K562 (cell line): ENCODE results near the gene OR5B2. TPM values are rescaled to one million over a fixed set of nuclear protein-coding genes. Genes with fewer than 3 reads are reported as not detected.

Experiments used
- ATAC-seq: fragments of 200-7000 bp; cut with Tn5 transposase; 3 replicates; pipeline ENCODE4 v1.9.1; 2020; ENCODE audit warnings: moderate library complexity
- BruUV-seq: library from RNA; stranded (reverse); fragments of 400-500 nt; replicated peaks from 2 replicates; lab custom pipeline; 2021; lab: Mats Ljungman, UMichigan
- CTCF ChIA-PET: fragments of 300-600 bp; formaldehyde crosslinking; extraction: SDS; loops from one replicate; lab custom pipeline; 2021; ENCODE audit warnings: low intra/inter-chr PET ratio; lab: Yijun Ruan, JAX
- POLR2A ChIA-PET: fragments of 300-600, 350-650 bp; sonication (Branson Sonifier 250); formaldehyde crosslinking; extraction: SDS; loops from one replicate; lab custom pipeline; 2021; ENCODE audit warnings: antibody characterized with exemption, inconsistent platforms; lab: Yijun Ruan, JAX
- DNase-seq, 4 experiments: peaks; one replicate each; pipeline versions ENCODE4 v3.0.0 to v3.0.0-alpha.2; 2011 to 2018; ENCODE audit warnings: low spot score in 3 of 4, mixed read lengths in 3 of 4; ENCODE audit errors: extremely low read depth in 1 of 4
- FAIRE-seq: peaks from 2 replicates; lab custom pipeline; 2011; peaks lifted over from hg19 to GRCh38; lab: Jason Lieb, UNC
- H2AFZ ChIP-seq: 2 replicates; pipeline ENCODE4 v1.6.0; 2011; ENCODE audit warnings: low read depth, low read length, control low read depth, inconsistent platforms
- H3K27ac ChIP-seq: fragments of 200-600 bp; 3 replicates; pipeline ENCODE4 v1.8.0; 2011; ENCODE audit warnings: low read depth, mild to moderate bottlenecking, control low read depth, inconsistent platforms, low read length, moderate library complexity, mixed read lengths; ENCODE audit errors: extremely low read depth
- H3K27me3 ChIP-seq, 2 experiments: fragments of 300-600 bp in 1 of 2; 2 replicates in 1 of 2; 3 replicates in 1 of 2; pipeline versions ENCODE4 v1.6.0 to v1.8.0; 2011; ENCODE audit warnings: inconsistent platforms in 2 of 2, low read length in 2 of 2, mild to moderate bottlenecking in 1 of 2, mixed read lengths in 1 of 2, moderate library complexity in 1 of 2; ENCODE audit not compliant: control insufficient read depth in 2 of 2, insufficient read depth in 2 of 2
- H3K36me3 ChIP-seq: fragments of 300-600 bp; 3 replicates; pipeline ENCODE4 v1.8.0; 2011; ENCODE audit warnings: mild to moderate bottlenecking, low read length, inconsistent platforms; ENCODE audit not compliant: control insufficient read depth, insufficient read depth
- H3K4me1 ChIP-seq, 2 experiments: fragments of 200-600 bp in 1 of 2; replicated peaks in 1 of 2; 2 replicates in 1 of 2; 3 replicates in 1 of 2; pipeline versions ENCODE4 v1.5.1 to v1.8.0; 2011; ENCODE audit warnings: inconsistent platforms in 2 of 2, low read length in 2 of 2, mild to moderate bottlenecking in 1 of 2, mixed read lengths in 1 of 2, moderate library complexity in 1 of 2; ENCODE audit not compliant: control insufficient read depth in 2 of 2, insufficient read depth in 2 of 2
- H3K4me2 ChIP-seq: 2 replicates; pipeline ENCODE4 v1.6.1; 2011; ENCODE audit warnings: low read length, control low read depth, inconsistent platforms, mixed read lengths; ENCODE audit not compliant: insufficient read depth
- H3K4me3 ChIP-seq: fragments of 200-600 bp; sonication (generic), shearing (Covaris generic); 2 replicates; pipeline ENCODE4 v1.5.1; 2016; ENCODE audit warnings: control low read depth, inconsistent platforms
- H3K79me2 ChIP-seq: fragments of 200-600 bp; 3 replicates; pipeline ENCODE4 v1.8.0; 2011; ENCODE audit warnings: low read length, inconsistent platforms; ENCODE audit not compliant: control insufficient read depth, insufficient read depth
- H3K9ac ChIP-seq, 2 experiments: 2 replicates each; pipeline versions ENCODE4 v1.6.0 to v1.6.1; 2011; ENCODE audit warnings: low read depth in 2 of 2, low read length in 2 of 2, control low read depth in 1 of 2, inconsistent platforms in 1 of 2, mild to moderate bottlenecking in 1 of 2, mixed read lengths in 1 of 2; ENCODE audit not compliant: insufficient read depth in 1 of 2
- H3K9me1 ChIP-seq: one replicate; pipeline ENCODE4 v1.6.0; 2011; ENCODE audit warnings: inconsistent platforms, mild to moderate bottlenecking, low read length, moderate library complexity; ENCODE audit not compliant: control insufficient read depth, insufficient read depth
- H3K9me3 ChIP-seq: replicated peaks from 2 replicates; pipeline ENCODE4 v1.5.1; 2011; ENCODE audit warnings: low read depth, low read length, inconsistent platforms; ENCODE audit not compliant: control insufficient read depth, insufficient read depth
- H4K20me1 ChIP-seq: replicated peaks from 2 replicates; pipeline ENCODE4 v1.6.1; 2011; ENCODE audit warnings: low read length, inconsistent platforms, mixed read lengths; ENCODE audit not compliant: control insufficient read depth, insufficient read depth
- GTF2A2 ChIP-seq: IDR thresholded peaks from 2 replicates; pipeline ENCODE4 v1.6.1; 2016; ENCODE audit warnings: mild to moderate bottlenecking, missing genetic modification characterization, missing compliant biosample characterization
- ILF3 ChIP-seq: fragments of 450-650 bp; IDR thresholded peaks from 2 replicates; pipeline ENCODE4 v1.6.1; 2018; ENCODE audit warnings: antibody characterized with exemption, mild to moderate bottlenecking, moderate library complexity, borderline replicate concordance
- KDM5B ChIP-seq: fragments of 200-600 bp; sonication (generic); IDR thresholded peaks from 2 replicates; pipeline ENCODE4 v1.6.1; 2012; ENCODE audit warnings: low read depth, mild to moderate bottlenecking, moderate library complexity, low read length, control low read depth, inconsistent platforms; ENCODE audit not compliant: insufficient replicate concordance
- TOE1 ChIP-seq, 2 experiments: fragments of 450-650 bp in 1 of 2; sonication (generic) in 1 of 2; formaldehyde crosslinking in 1 of 2; IDR thresholded peaks; 2 replicates each; pipeline versions ENCODE4 v1.7.1 to v1.8.0; 2016 to 2022; ENCODE audit warnings: borderline replicate concordance in 2 of 2, mild to moderate bottlenecking in 2 of 2, antibody characterized with exemption in 1 of 2, inconsistent platforms in 1 of 2, low read depth in 1 of 2, missing genetic modification reagents in 1 of 2, moderate library complexity in 1 of 2
- WGBS: fragments of 100-300 bp; shearing (Covaris generic); methylation state at CpG from one replicate; pipeline ENCODE4 v1.1.6; 2016; ENCODE audit warnings: low coverage, mixed read lengths; ENCODE audit not compliant: insufficient coverage; ENCODE audit errors: missing lambda C conversion rate; 5-methylcytosine and 5-hydroxymethylcytosine counted together
- in situ Hi-C: fragments of 300-500 bp; cut with MboI; formaldehyde crosslinking; loops from 4 replicates; pipeline ENCODE4 v1.15.0; 2018; ENCODE audit warnings: inconsistent platforms, mixed read lengths
- intact Hi-C: fragments of 100-400 bp; cut with micrococcal nuclease; formaldehyde crosslinking; loops from 2 replicates; pipeline ENCODE4 v1.14.2; 2022
- polyA plus RNA-seq, 8 experiments: library from polyadenylated mRNA; depleted of rRNA in 4 of 8; stranded (reverse) in 5 of 8; unstranded in 3 of 8; fragments of >200 nt; fragmentation: Nextera tagmentation in 2 of 8; fragmentation: Illumina TruSeq in 1 of 8; extraction: Ambion mirVana in 2 of 8; extraction: Trizol in 1 of 8; gene quantifications; 2 replicates each; pipeline versions ENCODE4 v1.2.1 to v1.2.3, GENCODE V29; 2011 to 2014; ENCODE audit warnings: inconsistent platforms in 1 of 8, missing spikeins in 1 of 8
- total RNA-seq, 7 experiments: library from RNA; depleted of rRNA in 6 of 7; stranded (reverse); fragments of >200 nt in 6 of 7; fragmentation: Illumina TruSeq in 2 of 7; extraction: Trizol in 2 of 7; gene quantifications; 2 replicates each; pipeline versions ENCODE4 v1.2.1 to v1.2.3, GENCODE V29; 2011 to 2021; ENCODE audit warnings: low replicate concordance in 1 of 7

Gene OR5B2
- total and polyA plus RNA-seq, 9 of the 15 experiments (the other 6 are each of a cell fraction or from before 2014, with no cell fraction given), result not detected

GRCh38 chr11:58444300-58444699 is 16.4 kb upstream of the OR5B2 start (continued):
- no peak for TF ChIP-seq ILF3

DNA sequence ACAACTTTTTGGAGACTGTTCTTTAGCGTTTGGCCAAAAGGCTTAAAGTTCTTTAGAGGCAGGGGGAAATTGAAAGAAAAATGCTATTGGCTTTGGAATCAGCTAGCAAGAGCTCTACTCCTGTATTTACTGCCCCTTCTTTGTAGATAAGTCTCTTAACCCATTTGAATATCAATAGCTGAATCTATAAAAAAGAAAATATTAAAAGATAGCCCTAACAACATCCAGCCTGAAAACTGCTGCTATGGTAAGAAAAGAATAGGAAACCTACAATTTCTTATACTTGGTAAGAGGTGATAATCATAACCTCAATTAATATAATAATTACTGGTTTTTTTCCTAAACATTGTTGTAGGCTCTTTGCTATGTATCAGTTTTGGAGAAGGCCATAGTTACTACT is 14.2 kb upstream of the OR5B2 start, which contains the start of gene OR5B12:
OR5B12 (minus strand) TSS at position 101 of the 400 bp plus-strand sequence. CDS start 2,085 bp downstream, outside the sequence.
- Histone ChIP-seq H3K9ac (no peak within 1 kb of the TSS), H3K36me3 (no peaks in the 10 kb centered on the region), H4K20me1 (no peaks in the 10 kb centered on the region), H3K27ac (no peak within 1 kb of the TSS), H3K4me2 (no peak within 1 kb of the TSS), H3K79me2 (no peaks in the 10 kb centered on the region), H3K27me3 (no peaks in the 10 kb centered on the region), H3K4me3 (no peak within 1 kb of the TSS), H3K9me1 (no peaks in the 10 kb centered on the region), H3K9me3 (no peaks in the 10 kb centered on the region), H3K4me1 (no peaks in the 10 kb centered on the region; a peak in 1 of 5 replicates), H2AFZ (no peak within 1 kb of the TSS)
- intact Hi-C loops (no loop called here), in situ Hi-C loops (no loop called here)
- TF ChIP-seq KDM5B, result no peak
- no peak for TF ChIP-seq TOE1 (IDR thresholded peaks at IDR 0.05; ENCODE audit: borderline replicate concordance)
- no peak for TF ChIP-seq TOE1 (CRISPR knock-in tag; IDR thresholded peaks at IDR 0.05; ENCODE audit: borderline replicate concordance, low read depth)
- no peak for TF ChIP-seq GTF2A2
- ATAC-seq (no peak), FAIRE-seq (no peak), DNase-seq (no peak)
- WGBS, result 0% methylated on average over 1 of the region's 1 CpG
- CTCF ChIA-PET, result no interaction called here
- POLR2A ChIA-PET, result interaction anchor here (0.6 kb wide), 1 partner anchor 15 kb away, joined by 4 read pairs; no protein-coding TSS in a partner anchor
- no TSS peak for BruUV-seq
